Measurements from ENCODE around the gene CALCA.

DNA sequence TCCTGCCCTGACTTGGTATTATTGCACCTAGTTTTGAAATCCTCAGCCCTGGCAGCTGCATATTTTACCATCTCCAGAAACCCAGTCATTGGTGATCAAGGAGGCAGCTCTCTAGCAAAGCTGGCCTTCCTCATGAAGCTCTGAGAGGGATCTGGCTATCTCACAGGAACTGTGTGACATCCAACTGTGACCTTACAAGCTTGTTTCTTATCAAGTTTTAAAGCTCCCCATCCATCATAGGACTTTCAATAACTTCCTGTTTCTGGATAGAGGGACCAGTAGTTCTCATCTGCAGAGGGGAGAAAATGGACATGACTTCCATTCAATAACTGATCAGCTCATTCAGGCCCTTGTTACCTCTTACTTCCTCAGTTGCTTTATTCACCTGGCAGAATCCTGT lies 18.2 kb downstream of the CALCA start:
- TF ChIP-seq, protein P1, sequence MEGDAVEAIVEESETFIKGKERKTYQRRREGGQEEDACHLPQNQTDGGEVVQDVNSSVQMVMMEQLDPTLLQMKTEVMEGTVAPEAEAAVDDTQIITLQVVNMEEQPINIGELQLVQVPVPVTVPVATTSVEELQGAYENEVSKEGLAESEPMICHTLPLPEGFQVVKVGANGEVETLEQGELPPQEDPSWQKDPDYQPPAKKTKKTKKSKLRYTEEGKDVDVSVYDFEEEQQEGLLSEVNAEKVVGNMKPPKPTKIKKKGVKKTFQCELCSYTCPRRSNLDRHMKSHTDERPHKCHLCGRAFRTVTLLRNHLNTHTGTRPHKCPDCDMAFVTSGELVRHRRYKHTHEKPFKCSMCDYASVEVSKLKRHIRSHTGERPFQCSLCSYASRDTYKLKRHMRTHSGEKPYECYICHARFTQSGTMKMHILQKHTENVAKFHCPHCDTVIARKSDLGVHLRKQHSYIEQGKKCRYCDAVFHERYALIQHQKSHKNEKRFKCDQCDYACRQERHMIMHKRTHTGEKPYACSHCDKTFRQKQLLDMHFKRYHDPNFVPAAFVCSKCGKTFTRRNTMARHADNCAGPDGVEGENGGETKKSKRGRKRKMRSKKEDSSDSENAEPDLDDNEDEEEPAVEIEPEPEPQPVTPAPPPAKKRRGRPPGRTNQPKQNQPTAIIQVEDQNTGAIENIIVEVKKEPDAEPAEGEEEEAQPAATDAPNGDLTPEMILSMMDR (conservative IDR thresholded peaks at IDR 0.05; ENCODE audit: low read length), result no peak
- TF ChIP-seq EZH2phosphoT487 (IDR thresholded peaks at IDR 0.05; ENCODE audit: borderline replicate concordance, low read depth, low read length), result no peak
